ENCODE results near the gene DNAJA2.
"Not testable (repeated sequence)": the region's sequence is repeated elsewhere in the genome, so short reads cannot be mapped to it uniquely, and the experiment has no call there.

DNAJA2 gene

GRCh38 chr16:46973207-46973995 lies at the start of gene DNAJA2:
Gene DNAJA2, minus strand, starts transcription at chr16:46973674. Its CDS starts 102 bp downstream, at chr16:46973572.
- peak; percentile 73 to 92 (median 92) for DNase-seq

- DNase-seq = peak in 1 of 3 experiments; percentile 22
Observed at GRCh38 chr16:47019568-47019967, 46.1 kb upstream of the DNAJA2 start.

- peak in 2 of 3 experiments; percentile 33 to 74 for DNase-seq
Observed at GRCh38 chr16:47018223-47018891, 44.9 kb upstream of the DNAJA2 start.

GRCh38 chr16:47017636-47018035 lies 44.2 kb upstream of the DNAJA2 start:
- DNase-seq = no peak

GRCh38 chr16:47016700-47017133 lies 43.2 kb upstream of the DNAJA2 start:
- DNase-seq = no peak

GRCh38 chr16:47013910-47014309 lies 40.4 kb upstream of the DNAJA2 start:
- DNase-seq = no peak

GRCh38 chr16:47013172-47013571 lies 39.7 kb upstream of the DNAJA2 start:
- DNase-seq = no peak

GRCh38 chr16:47010812-47011211 lies 37.3 kb upstream of the DNAJA2 start:
- not testable (repeated sequence) for DNase-seq

- DNase-seq = no peak
Observed at GRCh38 chr16:47008612-47009011, 35.1 kb upstream of the DNAJA2 start.

- DNase-seq = no peak
Observed at GRCh38 chr16:47008174-47008573, 34.7 kb upstream of the DNAJA2 start.

GRCh38 chr16:47004652-47005051 lies 31.2 kb upstream of the DNAJA2 start:
- no peak for DNase-seq

GRCh38 chr16:47000066-47000465 lies 26.6 kb upstream of the DNAJA2 start:
- DNase-seq = not testable (repeated sequence)

GRCh38 chr16:46997844-46998243 lies 24.4 kb upstream of the DNAJA2 start:
- no peak for DNase-seq

- DNase-seq = no peak
Observed at GRCh38 chr16:46996952-46997458, 23.5 kb upstream of the DNAJA2 start.

- DNase-seq = no peak
Observed at GRCh38 chr16:46996391-46996790, 22.9 kb upstream of the DNAJA2 start.

- DNase-seq = no peak
Observed at GRCh38 chr16:46991729-46992704, 18.5 kb upstream of the DNAJA2 start.

- DNase-seq = no peak
Observed at GRCh38 chr16:46986896-46987295, 13.4 kb upstream of the DNAJA2 start.

GRCh38 chr16:46986438-46986837 lies 13.0 kb upstream of the DNAJA2 start:
- DNase-seq = no peak

- DNase-seq = no peak
Observed at GRCh38 chr16:46982335-46982734, 8.9 kb upstream of the DNAJA2 start.

- no peak for DNase-seq
Observed at GRCh38 chr16:46980926-46981325, 7.5 kb upstream of the DNAJA2 start.

- DNase-seq = no peak
Observed at GRCh38 chr16:46976550-46976949, 3.1 kb upstream of the DNAJA2 start.

- DNase-seq = no peak
Observed at GRCh38 chr16:46975908-46976470, 2.5 kb upstream of the DNAJA2 start.
